ENCODE measurements around the gene SMIM29. TPM values are rescaled to one million over a fixed set of nuclear protein-coding genes. Genes with fewer than 3 reads are reported as not detected.

Gene SMIM29
- total and polyA plus RNA-seq, 3 experiments from 2014 or later: 23.0 to 62.5 (median 26.0) TPM

GRCh38 chr6:34237722-34238584 is 10.9 kb downstream of the SMIM29 start:
- H3K27me3 ChIP-seq (ENCODE audit: insufficient read depth, low read length, poor library complexity, severe bottlenecking): no peaks in the 10 kb centered on the region
- H3K36me3 Mint-ChIP-seq: peaks cover 0 to 39% (median 2%) of the 10 kb centered on the region in 3 donors
- H3K4me1 Mint-ChIP-seq: peaks cover 35 to 61% (median 43%) of the 10 kb centered on the region in 3 donors
- peaks cover 27% of the 10 kb centered on the region for H3K4me1 ChIP-seq (ENCODE audit: insufficient read depth, low read length)
- no peaks in the 10 kb centered on the region for H3K27me3 Mint-ChIP-seq
- peak overlapping the region; percentile 80 to 92 (median 85) for H3K4me3 Mint-ChIP-seq
- DNase-seq: peak; percentile 54 to 83 (median 70)
- H3K27ac ChIP-seq (ENCODE audit: low read depth, low read length): peak overlapping the region; percentile 81
- ChIA-PET POLR2A (interaction anchor here (1.0 to 2.4 kb wide), 4 partner anchors 11 to 527 kb away, joined by 4 to 70 read pairs (median 25); partner anchors contain the start of genes RPS10, SMIM29 and UQCC2), CTCF (interaction anchor here (2.1 kb wide), 1 partner anchor 11 kb away, joined by 11 read pairs; the partner anchor contains the start of gene SMIM29)
- peak overlapping the region; percentile 67 for H3K4me3 ChIP-seq (ENCODE audit: low read length)
- peaks cover 16% of the 10 kb centered on the region for H3K36me3 ChIP-seq (ENCODE audit: insufficient read depth, low read length)
- no peaks in the 10 kb centered on the region for H3K9me3 Mint-ChIP-seq
- H3K9me3 ChIP-seq (ENCODE audit: low read length): no peaks in the 10 kb centered on the region
- peak overlapping the region; percentile 83 to 97 (median 94) for H3K27ac Mint-ChIP-seq

DNA sequence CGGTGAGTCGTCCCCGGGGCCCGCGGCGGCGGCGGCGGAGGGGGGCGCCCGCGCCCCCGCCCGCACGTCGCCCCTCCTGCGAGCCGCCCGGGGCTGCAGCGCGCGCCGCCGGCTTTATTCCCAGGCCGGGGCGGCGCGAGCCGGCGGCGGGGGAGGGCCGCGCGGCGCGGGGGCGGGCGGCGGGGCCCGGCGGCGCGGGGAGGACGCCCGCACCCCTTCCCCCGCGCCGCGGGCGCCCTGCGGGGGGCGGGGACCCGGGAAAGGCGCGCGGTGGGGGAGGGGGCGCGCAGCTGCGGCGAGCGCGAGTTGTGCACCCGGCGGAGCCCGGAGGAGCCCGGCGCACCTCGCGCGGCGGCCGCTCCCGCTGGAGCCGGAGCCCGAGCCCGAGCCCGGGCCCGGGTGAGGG is 11.5 kb downstream of the SMIM29 start:
- Mint-ChIP-seq H3K9me3 (no peaks in the 10 kb centered on the region), H3K27me3 (no peaks in the 10 kb centered on the region), H3K36me3 (peaks cover 0 to 33% (median 2%) of the 10 kb centered on the region in 3 donors), H3K4me1 (peaks cover 29 to 55% (median 36%) of the 10 kb centered on the region in 3 donors), H3K4me3 (peak overlapping the region in 3 of 7 donors; percentile 32 to 90 (median 80)), H3K27ac (no peak overlapping the region)
- Histone ChIP-seq H3K27me3 (ENCODE audit: insufficient read depth, low read length, poor library complexity, severe bottlenecking) (no peaks in the 10 kb centered on the region), H3K9me3 (ENCODE audit: low read length) (no peaks in the 10 kb centered on the region), H3K4me1 (ENCODE audit: insufficient read depth, low read length) (peaks cover 27% of the 10 kb centered on the region), H3K27ac (ENCODE audit: low read depth, low read length) (peak overlapping the region; percentile 81), H3K4me3 (ENCODE audit: low read length) (peak overlapping the region; percentile 67), H3K36me3 (ENCODE audit: insufficient read depth, low read length) (peaks cover 15% of the 10 kb centered on the region)
- CTCF ChIA-PET: interaction anchor here (0.9 to 2.1 kb wide), 4 partner anchors 12 to 41 kb away, joined by 3 to 11 read pairs (median 4); partner anchors contain the start of gene SMIM29
- POLR2A ChIA-PET: interaction anchor here (0.6 to 2.4 kb wide), 13 partner anchors 11 to 1114 kb away, joined by 3 to 70 read pairs (median 4); partner anchors contain the start of genes RPS10, SMIM29, TAF11 and UQCC2
- DNase-seq: peak; percentile 17 to 59 (median 40)

GRCh38 chr6:34236443-34237315 is 12.1 kb downstream of the SMIM29 start, which contains the start of gene HMGA1:
HMGA1 (plus strand) TSS chr6:34236873; CDS start chr6:34240781, 3,908 bp downstream.
- Mint-ChIP-seq H3K27ac (peak within 1 kb of the TSS; percentile 95 to 99 (median 97)), H3K27me3 (no peaks in the 10 kb centered on the region), H3K9me3 (no peaks in the 10 kb centered on the region), H3K4me1 (peaks cover 26 to 48% (median 32%) of the 10 kb centered on the region in 3 donors), H3K4me3 (peak within 1 kb of the TSS; percentile 88 to 93 (median 92)), H3K36me3 (peaks cover 0 to 26% (median 2%) of the 10 kb centered on the region in 3 donors)
- DNase-seq: peak; percentile 83 to 94 (median 87)
- H3K36me3 ChIP-seq (ENCODE audit: insufficient read depth, low read length): peaks cover 9% of the 10 kb centered on the region
- H3K4me3 ChIP-seq (ENCODE audit: low read length): peak within 1 kb of the TSS; percentile 78
- H3K27me3 ChIP-seq (ENCODE audit: insufficient read depth, low read length, poor library complexity, severe bottlenecking): no peaks in the 10 kb centered on the region
- CTCF ChIA-PET: interaction anchor here (0.6 to 2.1 kb wide), 7 partner anchors 11 to 54 kb away, joined by 3 to 11 read pairs (median 3); partner anchors contain the start of gene SMIM29
- peak within 1 kb of the TSS; percentile 90 for H3K27ac ChIP-seq (ENCODE audit: low read depth, low read length)
- no peaks in the 10 kb centered on the region for H3K9me3 ChIP-seq (ENCODE audit: low read length)
- peaks cover 27% of the 10 kb centered on the region for H3K4me1 ChIP-seq (ENCODE audit: insufficient read depth, low read length)
- POLR2A ChIA-PET: interaction anchor here (0.6 to 2.4 kb wide), 13 partner anchors 12 to 1115 kb away, joined by 3 to 70 read pairs (median 4); partner anchors contain the start of genes RPS10, SMIM29, TAF11 and UQCC2

- no peaks in the 10 kb centered on the region for H3K27me3 Mint-ChIP-seq
- H3K27ac Mint-ChIP-seq: peak overlapping the region; percentile 95 to 99 (median 97)
- peaks cover 25 to 42% (median 32%) of the 10 kb centered on the region in 3 donors for H3K4me1 Mint-ChIP-seq
- peaks cover 27% of the 10 kb centered on the region for H3K4me1 ChIP-seq (ENCODE audit: insufficient read depth, low read length)
- no peaks in the 10 kb centered on the region for H3K9me3 ChIP-seq (ENCODE audit: low read length)
- H3K36me3 ChIP-seq (ENCODE audit: insufficient read depth, low read length): peaks cover 3% of the 10 kb centered on the region
- peak overlapping the region; percentile 87 to 93 (median 92) for H3K4me3 Mint-ChIP-seq
- peak overlapping the region; percentile 90 for H3K27ac ChIP-seq (ENCODE audit: low read depth, low read length)
- H3K27me3 ChIP-seq (ENCODE audit: insufficient read depth, low read length, poor library complexity, severe bottlenecking): no peaks in the 10 kb centered on the region
- DNase-seq: peak; percentile 55 to 83 (median 75)
- ChIA-PET POLR2A (interaction anchor here (1.0 to 2.4 kb wide), 9 partner anchors 12 to 1115 kb away, joined by 3 to 70 read pairs (median 6); partner anchors contain the start of genes RPS10 and SMIM29), CTCF (interaction anchor here (0.9 to 2.1 kb wide), 4 partner anchors 13 to 40 kb away, joined by 3 to 11 read pairs (median 4); partner anchors contain the start of gene SMIM29)
- H3K4me3 ChIP-seq (ENCODE audit: low read length): peak overlapping the region; percentile 78
- H3K36me3 Mint-ChIP-seq: peaks cover 0 to 20% (median 0%) of the 10 kb centered on the region in 3 donors
- no peaks in the 10 kb centered on the region for H3K9me3 Mint-ChIP-seq
Measured at GRCh38 chr6:34236131-34236442, 12.7 kb downstream of the SMIM29 start.

- Histone ChIP-seq H3K9me3 (ENCODE audit: low read length) (no peaks in the 10 kb centered on the region), H3K4me1 (ENCODE audit: insufficient read depth, low read length) (peaks cover 27% of the 10 kb centered on the region), H3K27me3 (ENCODE audit: insufficient read depth, low read length, poor library complexity, severe bottlenecking) (no peaks in the 10 kb centered on the region), H3K4me3 (ENCODE audit: low read length) (peak overlapping the region; percentile 78), H3K36me3 (ENCODE audit: insufficient read depth, low read length) (no peaks in the 10 kb centered on the region), H3K27ac (ENCODE audit: low read depth, low read length) (peak overlapping the region; percentile 90)
- peak overlapping the region; percentile 87 to 93 (median 92) for H3K4me3 Mint-ChIP-seq
- no peaks in the 10 kb centered on the region for H3K9me3 Mint-ChIP-seq
- ChIA-PET POLR2A (interaction anchor here (1.3 to 2.4 kb wide), 4 partner anchors 12 to 53 kb away, joined by 3 to 70 read pairs (median 23); partner anchors contain the start of gene SMIM29), CTCF (interaction anchor here (1.3 kb wide), 1 partner anchor 13 kb away, joined by 3 read pairs; no protein-coding TSS in a partner anchor)
- H3K36me3 Mint-ChIP-seq: peaks cover 0 to 15% (median 0%) of the 10 kb centered on the region in 3 donors
- peak; percentile 23 to 77 (median 57) for DNase-seq
- peak overlapping the region; percentile 95 to 99 (median 97) for H3K27ac Mint-ChIP-seq
- peaks cover 25 to 39% (median 32%) of the 10 kb centered on the region in 3 donors for H3K4me1 Mint-ChIP-seq
- H3K27me3 Mint-ChIP-seq: no peaks in the 10 kb centered on the region
Measured at GRCh38 chr6:34235307-34236130, 13.3 kb downstream of the SMIM29 start.

- ChIA-PET POLR2A (no interaction called here), CTCF (interaction anchor here (1.3 kb wide), 1 partner anchor 191 kb away, joined by 3 read pairs; the partner anchor contains the start of gene RPS10)
- Mint-ChIP-seq H3K9me3 (no peaks in the 10 kb centered on the region), H3K4me1 (peaks cover 21 to 32% (median 27%) of the 10 kb centered on the region in 3 donors), H3K36me3 (peaks cover 0 to 9% (median 0%) of the 10 kb centered on the region in 3 donors), H3K4me3 (peak overlapping the region; percentile 25 to 84 (median 60)), H3K27me3 (no peaks in the 10 kb centered on the region), H3K27ac (peak overlapping the region; percentile 51 to 95 (median 77))
- Histone ChIP-seq H3K36me3 (ENCODE audit: insufficient read depth, low read length) (no peaks in the 10 kb centered on the region), H3K4me3 (ENCODE audit: low read length) (no peak overlapping the region), H3K4me1 (ENCODE audit: insufficient read depth, low read length) (peaks cover 24% of the 10 kb centered on the region), H3K9me3 (ENCODE audit: low read length) (no peaks in the 10 kb centered on the region), H3K27ac (ENCODE audit: low read depth, low read length) (no peak overlapping the region), H3K27me3 (ENCODE audit: insufficient read depth, low read length, poor library complexity, severe bottlenecking) (no peaks in the 10 kb centered on the region)
- DNase-seq: peak in 3 of 5 donors; percentile 17 to 37 (median 22)
Measured at GRCh38 chr6:34234667-34235306, 14.0 kb downstream of the SMIM29 start.
